GM21447 (cell line): Measurements from ENCODE around the gene CAPN13.

Experiments
- ATAC-seq: cut with Tn5 transposase; IDR thresholded peaks from one replicate; pipeline ENCODE4 v1.9.1; 2021; ENCODE audit not compliant: unreplicated experiment

The CAPN13 gene

GRCh38 chr2:30684516-30684915, 122.7 kb downstream of the CAPN13 start:
- ATAC-seq, result no peak

GRCh38 chr2:30684026-30684425, 123.2 kb downstream of the CAPN13 start:
- no peak for ATAC-seq

GRCh38 chr2:30683236-30683956, 123.8 kb downstream of the CAPN13 start:
- ATAC-seq, result no peak

- ATAC-seq, result no peak
Observed at GRCh38 chr2:30681022-30681421, 126.2 kb downstream of the CAPN13 start.

GRCh38 chr2:30680121-30680520, 127.1 kb downstream of the CAPN13 start:
- no peak for ATAC-seq

- ATAC-seq, result no peak
Observed at GRCh38 chr2:30679426-30680088, 127.7 kb downstream of the CAPN13 start.

GRCh38 chr2:30678410-30679137, 128.7 kb downstream of the CAPN13 start:
- ATAC-seq, result no peak

GRCh38 chr2:30677861-30678385, 129.3 kb downstream of the CAPN13 start:
- ATAC-seq, result no peak

- no peak for ATAC-seq
Observed at GRCh38 chr2:30677231-30677630, 130.0 kb downstream of the CAPN13 start.

- ATAC-seq, result no peak
Observed at GRCh38 chr2:30675758-30676157, 131.5 kb downstream of the CAPN13 start.

GRCh38 chr2:30673127-30673526, 134.1 kb downstream of the CAPN13 start:
- no peak for ATAC-seq
